IPS-NIHi11 (cell line): ENCODE results near the gene XPC.

Experiments used
- DNase-seq: peaks from one replicate; pipeline ENCODE4 v3.0.0; 2012; ENCODE audit warnings: mixed read lengths, low spot score

Gene XPC

DNA sequence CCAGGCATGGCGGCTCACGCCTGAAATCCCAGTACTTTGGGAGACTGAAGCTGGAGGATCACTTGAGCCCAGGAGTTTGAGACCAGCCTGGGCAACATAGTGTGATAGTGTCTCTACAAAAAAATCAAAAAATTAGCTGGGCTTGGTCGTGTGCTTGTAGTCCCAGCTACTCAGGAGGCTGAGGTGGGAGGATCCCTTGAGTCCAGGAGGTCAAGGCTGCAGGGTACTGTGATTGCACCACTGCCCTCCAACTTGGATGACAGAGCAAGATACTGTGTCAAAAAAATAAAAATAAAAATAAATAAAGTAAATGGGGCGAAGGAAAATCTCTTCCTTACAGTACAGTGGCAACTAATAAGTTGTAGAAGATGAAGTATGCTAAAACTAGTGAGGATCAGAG, 29.8 kb upstream of the XPC start:
- no peak for DNase-seq

DNA sequence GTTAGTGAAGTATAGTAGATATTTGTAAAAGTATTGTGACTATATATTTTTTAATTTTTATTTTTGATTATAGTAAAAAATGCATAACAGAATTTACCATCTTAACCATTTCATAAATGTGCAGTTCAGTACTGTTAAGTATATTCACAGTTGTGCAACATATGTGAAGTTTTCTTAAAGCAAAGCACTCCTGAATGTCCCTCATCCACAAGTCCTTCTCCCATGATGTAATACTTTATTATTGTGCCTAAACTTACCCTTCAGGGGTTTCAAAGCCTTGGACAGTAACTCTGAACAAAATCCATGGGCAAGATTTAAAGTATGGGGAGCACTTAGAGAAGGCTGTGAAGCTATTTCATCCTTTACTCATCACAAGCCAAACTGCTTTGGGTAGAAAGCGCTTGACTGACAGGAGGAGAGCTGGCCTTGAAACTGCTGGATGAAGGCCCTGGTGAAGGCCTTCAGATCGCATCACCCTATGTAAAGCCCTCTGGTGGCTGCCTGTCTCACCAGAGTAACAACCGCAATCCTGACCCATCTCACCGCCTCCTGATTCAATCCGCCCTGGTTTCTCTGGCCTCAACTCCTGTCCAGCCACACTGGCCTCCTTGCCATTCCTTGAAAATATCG, 28.3 kb upstream of the XPC start:
- DNase-seq, result peak; percentile 42

DNA sequence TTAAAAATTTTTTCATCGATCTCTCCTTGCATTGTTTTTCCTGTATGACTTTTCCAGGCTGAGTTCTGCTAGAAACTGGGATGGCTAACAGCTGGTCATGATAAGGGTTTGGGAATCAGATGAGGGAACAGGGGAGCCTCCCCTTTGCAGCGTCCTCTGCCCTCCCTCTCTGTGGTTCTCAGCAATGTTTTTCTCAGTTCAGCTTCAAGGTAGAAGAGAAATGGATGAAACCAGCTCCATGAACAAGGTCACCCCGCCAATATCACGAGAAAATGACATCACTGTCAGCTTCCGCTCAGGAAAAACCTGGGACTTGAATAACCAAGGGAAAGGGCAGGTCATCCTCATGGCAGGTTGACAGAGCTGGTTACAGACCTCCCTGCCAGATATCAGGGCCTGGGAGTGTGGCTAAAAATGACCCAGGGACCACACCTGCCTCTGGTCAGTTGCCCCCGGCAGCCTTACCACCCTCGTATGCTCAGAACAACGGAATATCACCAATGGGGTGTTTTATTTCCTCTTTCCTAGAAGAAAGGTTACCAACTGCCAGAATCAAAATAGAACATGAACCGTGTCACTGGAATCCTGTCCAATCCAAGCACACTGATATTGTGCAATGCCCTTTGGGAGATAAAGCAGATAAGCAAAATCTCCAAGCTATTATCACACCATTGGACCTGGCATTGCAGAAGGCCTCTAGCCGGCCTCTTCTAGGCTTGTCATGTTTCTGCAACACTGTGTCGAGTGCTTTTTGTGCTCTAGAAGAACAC, 26.3 kb upstream of the XPC start:
- no peak for DNase-seq

DNA sequence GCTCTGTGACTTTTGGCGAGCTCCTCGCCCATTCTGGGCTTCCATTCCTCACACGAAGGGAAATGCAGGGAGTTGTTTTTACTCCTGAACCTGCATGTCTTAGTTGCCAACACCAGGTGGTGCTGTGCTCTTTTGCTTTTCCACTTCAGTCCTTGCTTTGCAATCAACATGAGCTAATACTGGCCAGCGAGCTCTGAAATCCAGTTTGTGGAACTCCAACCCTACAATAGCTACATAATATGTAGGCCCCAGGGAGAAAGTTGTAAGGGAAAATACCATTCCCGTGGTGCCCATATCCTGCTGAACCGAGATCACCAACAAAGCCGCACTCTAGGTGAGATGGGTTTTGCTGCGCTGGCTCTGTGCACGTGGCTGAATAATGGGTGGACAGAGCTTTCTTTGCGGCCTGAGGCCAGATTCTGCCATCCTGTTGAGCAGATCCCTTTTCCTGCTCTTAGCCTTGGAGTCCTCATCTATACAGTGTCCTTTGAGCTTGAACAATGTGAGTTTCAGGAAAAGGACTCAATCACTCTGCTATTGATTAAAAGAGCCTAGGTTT, 25.2 kb upstream of the XPC start:
- DNase-seq, result peak; percentile 84

DNA sequence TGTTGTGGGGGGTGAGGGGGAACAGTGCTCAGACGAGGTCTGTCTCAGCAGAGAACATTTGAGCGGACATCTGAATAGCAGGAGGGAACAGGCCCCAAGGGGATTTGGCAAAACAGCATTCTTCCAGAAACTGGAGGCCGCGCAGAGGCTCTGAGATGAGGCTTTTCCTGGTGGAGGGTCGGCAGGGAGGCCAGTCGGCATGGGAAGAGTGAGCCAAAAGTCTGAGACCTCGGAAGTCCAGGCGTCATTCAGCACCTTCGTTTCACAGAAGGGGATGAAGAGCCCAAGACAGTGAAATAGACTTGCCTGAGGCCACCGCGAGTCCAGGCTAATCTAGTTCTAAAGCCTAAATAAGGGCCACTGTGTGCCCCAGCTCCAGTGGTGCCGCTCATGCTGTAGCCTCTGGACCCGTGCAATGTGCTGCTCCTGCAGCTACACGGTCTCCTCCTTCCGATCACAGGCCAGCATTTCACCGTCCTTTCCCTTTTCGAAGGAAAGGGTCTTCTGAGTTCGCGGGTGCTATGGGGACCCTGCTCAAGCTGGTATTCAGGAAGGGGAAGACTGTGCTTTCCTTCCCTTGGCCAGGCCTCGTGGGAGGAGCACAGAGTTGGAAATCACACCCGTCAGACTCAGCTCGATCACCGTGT, 24.6 kb upstream of the XPC start:
- DNase-seq, result no peak

DNA sequence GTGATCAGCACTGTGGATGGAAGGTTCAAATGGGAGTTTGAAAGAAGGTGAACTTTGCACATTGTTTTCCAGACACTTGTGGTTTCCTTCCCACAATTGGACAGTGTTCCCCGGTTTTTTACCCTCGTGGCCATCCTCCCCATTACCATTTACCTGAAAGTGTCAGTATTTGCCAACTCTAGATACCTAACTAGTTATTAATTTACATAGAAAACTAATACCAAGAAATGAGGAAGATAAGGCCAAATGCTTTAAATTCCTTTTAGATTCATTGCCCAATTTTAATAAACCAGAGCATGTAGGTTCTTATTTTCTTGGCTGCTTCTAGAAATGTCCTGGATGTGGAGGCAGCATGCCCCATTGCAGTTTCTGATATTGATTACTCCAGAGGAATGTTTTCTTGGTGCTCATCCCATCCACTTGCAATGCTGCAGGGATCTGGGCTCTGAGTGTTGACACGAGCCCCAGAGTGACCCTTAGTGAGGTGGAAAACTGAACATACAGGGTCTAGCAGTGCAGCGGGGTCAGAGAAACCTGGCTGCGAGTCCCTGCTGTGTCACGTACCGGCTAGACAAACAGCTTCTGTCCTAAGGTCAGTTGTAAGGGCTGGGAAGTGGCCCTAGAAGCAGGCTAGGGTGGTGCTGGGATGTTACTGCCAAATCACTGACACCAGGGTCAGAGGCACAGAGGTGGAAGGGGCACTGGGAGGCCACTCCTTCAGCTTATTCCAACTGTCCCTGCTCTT, 23.7 kb upstream of the XPC start:
- DNase-seq, result no peak

DNA sequence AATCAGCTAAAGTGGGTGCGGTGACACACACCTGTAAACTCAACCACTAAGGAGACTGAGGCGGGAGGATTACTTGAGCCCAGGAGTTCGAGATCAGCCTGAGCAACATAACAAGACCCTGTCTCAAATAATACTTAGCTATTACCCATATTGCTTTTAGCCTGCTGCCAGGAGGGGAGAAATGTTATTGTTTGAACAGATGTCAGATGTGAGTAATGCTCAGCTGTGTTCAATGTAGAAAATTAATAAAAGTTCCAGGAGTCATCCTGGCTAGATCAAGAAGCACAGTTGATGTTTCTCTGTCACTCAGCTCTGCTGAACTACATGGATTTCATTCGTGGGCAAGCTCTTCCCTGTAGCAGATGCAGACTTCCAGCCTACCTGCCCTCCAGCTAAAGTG, 22.4 kb upstream of the XPC start:
- no peak for DNase-seq

DNA sequence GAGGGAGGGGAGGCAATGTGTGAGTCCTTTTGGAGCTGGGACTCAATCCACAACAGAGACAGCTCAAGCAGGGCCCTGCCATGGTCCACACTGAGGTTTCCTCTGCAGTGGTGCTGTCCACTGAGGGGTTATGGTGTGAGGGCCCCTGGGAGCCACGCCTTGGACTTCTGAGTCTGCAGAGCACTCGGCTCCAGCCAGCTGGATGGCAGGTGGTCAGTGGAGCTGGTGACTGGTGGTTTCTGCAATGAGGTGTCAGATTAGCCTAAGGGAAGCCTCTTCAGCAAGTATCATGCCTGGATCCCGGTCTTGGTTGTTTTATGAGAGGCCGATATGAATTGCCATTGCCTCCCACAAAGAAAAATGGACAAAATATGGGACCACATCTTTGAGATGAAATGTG, 21.9 kb upstream of the XPC start:
- no peak for DNase-seq

DNA sequence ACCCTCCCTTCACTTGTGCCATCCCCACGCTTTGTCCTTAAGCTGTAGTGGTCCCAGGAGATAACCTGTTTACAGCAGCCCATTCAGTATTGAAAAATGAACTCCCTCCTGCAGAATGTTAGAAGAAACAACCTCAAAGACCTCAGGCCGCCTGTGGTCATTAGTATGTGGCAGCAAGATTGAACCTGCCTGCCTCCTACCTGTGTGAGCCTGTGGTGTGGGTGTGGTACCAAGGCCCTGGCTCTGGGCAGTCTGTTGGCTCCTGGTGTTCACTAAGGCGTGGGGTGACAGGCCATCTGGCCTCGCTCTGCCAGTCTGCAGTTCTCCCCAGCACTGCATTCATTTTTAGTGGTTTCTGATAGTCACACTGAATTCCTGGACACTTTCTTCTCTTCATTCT, 21.2 kb upstream of the XPC start:
- DNase-seq, result no peak

DNA sequence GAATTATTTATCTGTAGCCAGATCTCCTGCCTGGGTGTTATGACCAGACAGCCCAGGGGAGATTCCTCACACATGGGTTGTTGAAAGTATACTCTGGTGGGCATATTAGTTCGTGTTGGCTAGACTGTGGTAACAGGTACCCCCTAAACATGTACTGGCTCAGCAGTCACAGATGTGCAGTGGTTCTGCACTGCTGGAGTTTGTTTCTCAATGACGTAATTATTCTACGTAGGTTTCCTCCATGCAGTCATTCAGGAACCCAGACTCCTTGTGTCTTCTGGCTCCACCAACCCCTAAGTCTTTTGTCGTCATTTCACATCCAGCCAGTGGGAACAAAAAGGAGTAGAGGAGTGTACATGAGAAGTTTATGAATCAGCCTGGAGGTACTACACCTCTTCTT, 16.5 kb upstream of the XPC start:
- no peak for DNase-seq

DNA sequence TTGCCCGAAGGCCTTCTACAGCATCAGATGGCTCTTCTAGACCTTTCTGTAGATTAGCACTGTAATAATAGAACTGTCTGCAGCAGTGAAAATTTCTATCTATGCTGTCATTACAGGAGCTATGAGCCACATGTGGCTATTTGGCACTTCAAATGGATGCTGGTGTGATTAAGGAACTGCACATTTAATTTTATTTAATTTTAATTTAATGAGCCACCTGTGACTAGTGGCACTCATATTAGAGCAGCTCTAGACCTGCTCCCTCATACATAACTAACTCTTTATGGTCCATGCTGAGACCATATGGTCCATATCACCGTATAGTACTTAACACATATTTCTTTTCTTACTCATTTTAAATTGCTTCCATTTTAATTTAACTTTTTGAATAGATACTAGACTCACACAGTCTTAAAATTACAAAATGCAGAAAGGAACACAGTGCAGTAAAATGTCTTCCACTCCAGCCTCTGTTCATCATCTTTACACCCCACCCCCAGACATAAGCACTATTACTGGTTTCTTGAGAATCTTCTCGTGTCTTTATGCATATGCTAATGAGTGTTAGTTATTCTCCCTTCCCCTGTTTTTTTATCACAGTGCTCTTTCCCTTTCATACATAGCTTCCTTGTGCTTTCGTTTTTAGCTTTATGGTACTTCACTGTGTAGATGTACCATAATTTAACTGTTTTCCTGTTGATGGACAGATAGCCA, 9.8 kb upstream of the XPC start:
- DNase-seq, result no peak

DNA sequence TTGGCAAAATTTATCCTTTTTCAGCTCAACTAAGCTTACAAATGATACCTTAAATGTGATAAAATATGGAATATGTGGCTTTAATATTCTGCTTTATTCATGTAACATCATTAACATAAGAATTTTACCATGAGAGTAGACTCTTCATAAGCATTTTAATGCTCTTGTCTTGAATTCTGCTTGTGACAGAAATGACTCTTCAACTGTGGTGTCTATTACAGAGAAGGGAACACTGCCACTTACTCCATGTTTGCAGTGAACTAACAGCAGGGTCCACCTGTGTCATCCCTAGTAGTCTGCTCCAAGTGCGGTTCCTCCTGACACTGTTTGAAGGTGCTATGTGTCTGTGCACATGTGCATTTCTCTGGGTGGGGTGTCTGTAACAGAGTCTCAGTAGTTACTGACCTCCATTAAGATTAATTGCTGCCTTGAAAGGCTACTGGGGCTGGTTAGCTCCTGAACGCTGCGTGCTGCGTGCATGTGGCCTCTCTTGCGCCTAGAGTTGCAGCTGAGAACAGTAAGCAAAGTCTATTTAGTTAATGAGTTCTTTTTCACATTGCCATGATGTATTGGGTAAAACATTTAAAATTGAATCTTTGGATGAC, 8.6 kb upstream of the XPC start:
- DNase-seq, result no peak

DNA sequence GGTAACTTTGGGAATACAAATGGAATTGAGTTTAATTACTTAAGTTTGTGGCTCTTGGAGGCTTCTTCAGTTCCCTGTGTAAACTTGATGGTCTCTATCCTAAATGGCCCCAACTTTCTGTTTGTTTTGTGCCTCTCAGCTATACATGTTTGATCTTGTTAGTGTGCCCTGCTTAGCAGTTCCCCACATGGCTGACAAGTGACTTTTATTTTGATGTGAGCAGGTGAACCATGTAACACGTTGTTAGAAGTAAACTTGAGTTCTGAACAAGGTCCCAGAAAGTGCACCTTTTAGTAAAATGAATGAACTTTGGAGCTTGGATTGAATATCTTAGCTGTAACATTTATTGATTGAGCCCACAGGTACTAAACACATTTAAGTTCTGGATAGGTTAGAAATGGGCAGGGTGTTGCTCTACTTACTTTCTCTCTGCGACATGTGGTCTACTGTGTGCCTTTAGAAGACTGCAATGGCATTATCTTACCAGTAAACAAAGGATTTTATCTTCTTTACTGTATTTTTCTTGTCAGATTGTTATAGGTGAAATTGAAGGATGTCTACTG, 4.7 kb upstream of the XPC start:
- DNase-seq, result no peak

DNA sequence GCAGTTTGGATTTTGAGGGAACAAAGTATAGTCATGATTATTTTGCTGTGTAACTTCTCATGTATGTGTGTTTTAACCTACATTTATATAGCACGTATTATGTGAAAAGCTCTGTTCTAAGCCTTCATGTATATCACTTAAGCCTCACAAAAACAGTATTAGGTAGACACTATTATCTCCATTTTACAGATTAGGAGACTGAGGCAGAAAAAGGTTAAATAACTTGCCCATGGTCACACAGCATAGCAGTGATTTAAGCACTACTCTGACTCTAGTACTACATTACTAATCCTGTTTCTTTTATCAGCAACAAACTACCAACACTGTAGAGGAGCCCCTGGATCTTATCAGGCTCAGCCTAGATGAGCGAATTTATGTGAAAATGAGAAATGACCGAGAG, 2.9 kb upstream of the XPC start:
- DNase-seq, result no peak

DNA sequence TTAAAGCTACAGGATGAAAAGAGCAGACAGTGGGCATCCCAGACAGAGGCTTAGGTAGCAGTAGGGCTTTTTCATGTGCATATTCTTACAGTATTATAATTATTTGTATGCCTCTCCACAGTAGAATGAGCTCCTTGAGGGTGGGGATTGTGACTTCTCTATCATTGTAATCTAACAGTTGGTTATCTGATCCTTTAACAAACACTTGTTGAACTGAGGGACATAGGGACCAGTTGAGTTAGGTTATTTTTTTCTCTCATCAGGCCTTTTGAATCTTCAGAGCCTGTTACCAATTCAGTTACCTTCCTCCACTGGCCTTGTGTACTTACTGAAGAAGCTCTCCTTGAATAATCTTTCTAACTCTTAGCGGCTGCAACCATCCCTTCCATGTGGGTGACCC, 1.4 kb upstream of the XPC start:
- no peak for DNase-seq

DNA sequence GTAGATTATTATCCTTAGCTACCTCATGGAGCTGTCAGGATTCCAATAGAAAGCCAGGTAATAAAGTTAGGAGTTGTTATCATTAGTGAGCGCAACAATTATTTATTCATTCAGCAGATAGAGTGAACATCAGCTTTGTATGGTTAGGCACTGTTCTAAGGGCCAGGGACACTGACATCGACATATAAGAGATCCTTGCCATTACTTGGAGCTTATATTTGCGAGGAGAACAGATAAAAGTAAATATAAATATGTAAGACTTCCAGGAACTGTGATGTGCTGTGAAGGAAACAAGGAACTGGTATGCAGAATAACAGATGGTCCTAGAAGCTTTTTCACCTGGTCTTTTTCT, 689 bp upstream of the XPC start:
- DNase-seq, result no peak

DNA sequence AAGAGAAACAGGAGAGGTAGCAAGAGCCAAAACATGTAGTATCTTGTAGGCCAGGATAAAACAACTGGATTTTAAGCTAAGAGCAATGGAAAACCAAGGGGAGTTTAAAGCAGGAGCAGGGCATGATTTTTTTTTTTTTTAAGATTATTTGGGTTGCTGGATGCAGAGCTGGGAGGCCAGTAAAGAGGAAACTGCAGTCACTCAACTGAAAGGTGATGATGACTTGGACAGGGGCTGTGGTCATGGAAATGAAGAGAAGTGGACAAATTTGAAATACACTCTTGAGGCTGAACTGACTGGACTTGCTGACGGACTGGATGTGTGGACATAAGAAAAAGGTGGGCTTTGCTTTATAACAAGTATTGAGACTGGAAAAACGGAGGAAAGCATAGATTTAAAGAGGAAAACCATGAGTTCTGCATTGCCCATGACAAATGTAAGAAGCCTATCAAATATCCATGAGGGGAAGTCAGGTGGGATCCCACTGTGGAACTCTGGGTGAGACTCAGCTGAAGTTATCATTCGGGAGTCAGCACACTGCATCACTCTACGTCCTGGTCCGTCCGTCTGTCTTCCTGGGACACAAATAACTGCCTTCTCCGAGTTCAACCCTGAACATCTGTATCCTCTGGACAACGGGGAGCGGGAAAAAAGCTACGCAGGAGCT, 688 bp downstream of the XPC start:
- DNase-seq, result no peak

DNA sequence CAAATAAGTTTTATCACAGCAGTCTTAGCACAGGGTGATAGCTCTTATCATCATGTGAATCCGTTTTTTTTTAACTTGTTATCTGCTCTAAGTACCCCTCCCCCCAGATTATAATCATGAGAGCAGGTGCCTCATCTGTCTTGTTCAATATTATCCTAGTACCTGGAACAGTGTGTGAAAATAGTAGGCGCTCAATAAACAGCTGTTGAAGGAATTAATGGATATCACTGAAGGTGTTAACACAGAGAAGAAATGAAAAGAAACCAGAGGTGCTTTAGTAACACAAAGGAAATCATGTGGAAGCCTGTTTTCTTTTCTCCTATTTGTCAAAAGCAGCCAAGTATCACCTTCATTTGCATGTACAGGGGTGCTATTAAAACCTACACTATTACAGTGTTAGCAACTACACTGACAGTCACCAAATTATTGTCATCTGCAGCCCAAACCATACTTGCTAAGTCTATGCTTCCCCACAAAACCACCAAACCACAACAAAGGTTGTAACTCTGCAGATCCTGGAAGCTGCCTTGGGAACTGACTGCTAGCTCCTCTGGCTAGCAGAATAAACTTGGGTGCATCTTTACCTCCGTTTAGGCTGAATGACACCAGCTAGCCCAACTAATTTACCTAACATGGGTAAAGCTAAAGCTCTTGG, 2.9 kb downstream of the XPC start:
- DNase-seq, result no peak

DNA sequence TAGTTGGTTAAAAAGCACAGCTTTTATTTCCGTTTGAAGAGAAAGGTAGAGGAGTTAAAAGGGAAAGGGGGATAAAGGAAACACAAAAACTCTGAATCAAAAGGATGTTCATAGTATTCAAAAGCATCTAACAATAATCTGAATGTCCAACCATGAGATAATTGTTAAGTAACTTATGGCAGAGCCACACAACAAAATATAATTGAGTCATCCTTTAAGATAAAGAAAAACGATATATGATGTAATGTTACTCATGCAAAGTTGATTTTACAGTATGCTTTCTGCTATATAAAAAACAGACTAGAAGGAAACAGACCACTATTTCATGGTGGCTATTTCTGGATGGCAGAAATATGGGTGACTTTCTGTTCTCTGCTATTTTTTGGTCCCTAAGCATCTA, 3.9 kb downstream of the XPC start:
- DNase-seq, result no peak

DNA sequence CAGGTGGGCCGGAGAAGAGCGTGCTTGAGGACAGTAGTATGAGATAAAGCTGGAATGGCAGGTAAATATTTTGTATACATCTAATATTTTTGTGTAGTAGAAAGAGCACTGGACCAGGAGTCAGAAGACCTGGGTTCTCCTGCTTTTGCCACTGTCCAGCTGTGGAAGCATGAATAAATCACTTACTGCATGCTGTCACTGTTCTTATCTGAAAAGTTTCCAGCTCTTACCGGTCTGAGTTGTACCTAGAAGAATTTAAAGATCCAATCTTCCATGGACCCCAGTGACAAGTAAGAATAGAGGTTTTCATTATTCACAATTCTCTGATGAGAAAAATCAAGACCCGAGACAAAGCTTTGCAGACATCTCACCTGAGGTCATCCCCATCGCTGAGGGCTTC, 5.9 kb downstream of the XPC start:
- no peak for DNase-seq
